ENCODE data around the gene AIFM1. TPM values are rescaled to one million over a fixed set of nuclear protein-coding genes. Genes with fewer than 3 reads are reported as not detected.

Gene AIFM1
- total RNA-seq, 2 donors from 2014 or later: 53.7 to 58.7 TPM

- peak; percentile 16 for TF ChIP-seq CTCF (conservative IDR thresholded peaks at IDR 0.05)
- H3K27me3 ChIP-seq (ENCODE audit: control insufficient read depth, insufficient read depth, low read length, poor library complexity, severe bottlenecking): peaks cover 36% of the 10 kb centered on the region
- no peaks in the 10 kb centered on the region for H3K36me3 ChIP-seq (ENCODE audit: control insufficient read depth, insufficient read depth, low read length)
- Mint-ChIP-seq H3K9me3 (peaks cover 37% of the 10 kb centered on the region), H3K27me3 (ENCODE audit: insufficient read depth) (peaks cover 46% of the 10 kb centered on the region), H3K4me3 (peak overlapping the region; percentile 54), H3K4me1 (no peaks in the 10 kb centered on the region), H3K27ac (no peak overlapping the region), H3K36me3 (ENCODE audit: low read depth) (no peaks in the 10 kb centered on the region)
- peak overlapping the region; percentile 69 for H3K4me3 ChIP-seq (ENCODE audit: low read length)
- no peaks in the 10 kb centered on the region for H3K9me3 ChIP-seq (ENCODE audit: control insufficient read depth, low read length)
- H3K27ac ChIP-seq (ENCODE audit: low read depth, low read length): no peak overlapping the region
- no peaks in the 10 kb centered on the region for H3K4me1 ChIP-seq (ENCODE audit: control insufficient read depth, insufficient read depth, low read length)
- 23% methylated on average over 34 of the region's 34 CpGs; no CpG with 5 or more reads in 1 of the 2 experiments for WGBS, 2 experiments (ENCODE audit: insufficient coverage in 1 of 2, insufficient read length in 1 of 2)
- H3K9ac ChIP-seq (ENCODE audit: extremely low read depth, low read length, poor library complexity, severe bottlenecking): no peak overlapping the region
- peak; percentile 57 for DNase-seq
These were observed 6.6 kb upstream of the AIFM1 start for GRCh38 chrX:130172127-130172845.

DNA sequence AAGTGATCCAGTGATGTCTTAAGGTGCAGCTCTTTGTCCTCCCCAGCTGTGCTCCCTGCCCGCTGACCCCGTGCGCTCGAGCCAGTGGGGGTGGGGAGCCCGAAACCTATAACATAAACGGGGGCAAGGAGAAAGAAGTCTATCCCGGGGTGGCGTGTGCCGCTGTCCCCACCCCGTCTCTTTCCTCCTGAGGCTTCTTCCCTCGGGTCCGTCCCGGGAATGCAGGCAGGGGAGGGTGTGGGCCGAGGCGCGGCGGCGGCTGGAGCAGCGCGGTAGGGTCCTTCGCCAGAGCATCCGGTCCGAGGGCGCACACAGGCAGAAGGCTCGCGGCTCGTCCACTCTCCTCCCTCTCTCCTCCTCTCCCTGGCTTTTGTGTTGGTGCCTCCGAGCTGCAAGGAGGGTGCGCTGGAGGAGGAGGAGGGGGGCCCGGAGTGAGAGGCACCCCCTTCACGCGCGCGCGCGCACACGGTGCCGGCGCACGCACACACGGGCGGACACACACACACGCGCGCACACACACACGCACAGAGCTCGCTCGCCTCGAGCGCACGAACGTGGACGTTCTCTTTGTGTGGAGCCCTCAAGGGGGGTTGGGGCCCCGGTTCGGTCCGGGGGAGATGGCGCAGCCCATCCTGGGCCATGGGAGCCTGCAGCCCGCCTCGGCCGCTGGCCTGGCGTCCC lies 5.9 kb upstream of the AIFM1 start, which contains the start of gene RAB33A:
Gene RAB33A, plus strand, starts transcription at position 517 of the 681 bp plus-strand sequence. Its CDS starts 101 bp downstream, at position 618.
- peak within 1 kb of the TSS; percentile 54 for H3K4me3 Mint-ChIP-seq
- H3K27ac ChIP-seq (ENCODE audit: low read depth, low read length): peak within 1 kb of the TSS; percentile 80
- H3K36me3 ChIP-seq (ENCODE audit: control insufficient read depth, insufficient read depth, low read length): no peaks in the 10 kb centered on the region
- no peak for TF ChIP-seq CTCF (conservative IDR thresholded peaks at IDR 0.05)
- H3K4me1 Mint-ChIP-seq: peaks cover 6% of the 10 kb centered on the region
- no peaks in the 10 kb centered on the region for H3K36me3 Mint-ChIP-seq (ENCODE audit: low read depth)
- peak within 1 kb of the TSS; percentile 69 for H3K4me3 ChIP-seq (ENCODE audit: low read length)
- no peak within 1 kb of the TSS for H3K9ac ChIP-seq (ENCODE audit: extremely low read depth, low read length, poor library complexity, severe bottlenecking)
- 3% methylated on average over 53 of the region's 61 CpGs; no CpG with 5 or more reads in 1 of the 2 experiments for WGBS, 2 experiments (ENCODE audit: insufficient coverage in 1 of 2, insufficient read length in 1 of 2)
- DNase-seq: peak; percentile 75
- peaks cover 36% of the 10 kb centered on the region for H3K27me3 ChIP-seq (ENCODE audit: control insufficient read depth, insufficient read depth, low read length, poor library complexity, severe bottlenecking)
- peaks cover 40% of the 10 kb centered on the region for H3K9me3 Mint-ChIP-seq
- H3K4me1 ChIP-seq (ENCODE audit: control insufficient read depth, insufficient read depth, low read length): no peaks in the 10 kb centered on the region
- no peak within 1 kb of the TSS for H3K27ac Mint-ChIP-seq
- H3K9me3 ChIP-seq (ENCODE audit: control insufficient read depth, low read length): no peaks in the 10 kb centered on the region
- H3K27me3 Mint-ChIP-seq (ENCODE audit: insufficient read depth): peaks cover 46% of the 10 kb centered on the region

DNA sequence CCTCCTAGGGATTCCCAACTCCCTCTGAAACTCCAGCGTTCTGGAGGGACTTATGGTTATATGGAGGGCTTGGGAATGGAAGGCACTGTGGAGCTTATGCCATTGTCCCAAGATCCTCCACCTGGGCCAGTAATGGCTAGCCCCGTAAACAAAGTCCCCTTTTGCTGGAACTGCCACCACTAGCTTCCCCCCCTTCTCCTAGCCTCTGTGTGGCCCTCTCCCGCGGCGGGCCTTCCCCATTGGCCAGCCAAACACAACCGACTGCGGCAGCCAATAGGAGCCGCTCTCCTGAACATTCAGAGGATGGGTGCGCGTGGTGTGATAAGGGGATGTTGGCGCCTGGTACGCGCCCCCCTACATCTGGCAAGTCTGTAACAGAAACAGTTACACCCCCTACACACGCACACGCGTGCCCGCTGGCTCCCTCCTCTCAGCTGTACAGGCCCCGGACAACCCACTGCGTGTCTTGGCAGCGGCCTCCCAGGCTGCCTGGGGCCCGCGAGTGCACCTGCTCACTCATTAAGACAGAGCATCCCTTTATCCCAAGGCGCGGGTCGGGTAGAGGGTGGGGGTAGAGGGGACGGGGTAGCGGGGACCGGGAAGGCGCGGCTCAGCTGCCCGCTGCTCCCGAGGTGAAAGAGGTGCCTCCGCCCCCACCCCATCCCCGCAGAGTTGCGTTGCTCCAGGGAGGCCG lies 5.3 kb upstream of the AIFM1 start:
- 4% methylated on average over 14 of the region's 36 CpGs; no CpG with 5 or more reads in 1 of the 2 experiments for WGBS, 2 experiments (ENCODE audit: insufficient coverage in 1 of 2, insufficient read length in 1 of 2)
- Mint-ChIP-seq H3K27me3 (ENCODE audit: insufficient read depth) (peaks cover 46% of the 10 kb centered on the region), H3K27ac (no peak overlapping the region), H3K4me1 (peaks cover 7% of the 10 kb centered on the region), H3K4me3 (peak overlapping the region; percentile 54), H3K9me3 (peaks cover 40% of the 10 kb centered on the region), H3K36me3 (ENCODE audit: low read depth) (no peaks in the 10 kb centered on the region)
- no peak for TF ChIP-seq CTCF (conservative IDR thresholded peaks at IDR 0.05)
- H3K4me1 ChIP-seq (ENCODE audit: control insufficient read depth, insufficient read depth, low read length): no peaks in the 10 kb centered on the region
- peak overlapping the region; percentile 80 for H3K27ac ChIP-seq (ENCODE audit: low read depth, low read length)
- DNase-seq: peak; percentile 85
- no peaks in the 10 kb centered on the region for H3K9me3 ChIP-seq (ENCODE audit: control insufficient read depth, low read length)
- H3K36me3 ChIP-seq (ENCODE audit: control insufficient read depth, insufficient read depth, low read length): no peaks in the 10 kb centered on the region
- H3K9ac ChIP-seq (ENCODE audit: extremely low read depth, low read length, poor library complexity, severe bottlenecking): no peak overlapping the region
- H3K4me3 ChIP-seq (ENCODE audit: low read length): peak overlapping the region; percentile 69
- peaks cover 36% of the 10 kb centered on the region for H3K27me3 ChIP-seq (ENCODE audit: control insufficient read depth, insufficient read depth, low read length, poor library complexity, severe bottlenecking)
